Activated CD8-positive, alpha-beta memory T cell treated with anti-CD3 and anti-CD28 coated beads, Interleukin-2, amount 10 ng/mL, durations not matched to agents 7 days and 5 days (primary cell): ENCODE measurements around the gene TNP2. TPM values are rescaled to one million over a fixed set of nuclear protein-coding genes. Genes with fewer than 3 reads are reported as not detected.

Experiments
- ATAC-seq: fragments of 150-1000 bp; cut with Tn5 transposase; one replicate; pipeline ENCODE4 v1.10.0; 2021; ENCODE audit warnings: moderate library complexity
- CTCF ChIA-PET: fragments of 350-600 bp; sonication (Branson Sonifier 250); formaldehyde crosslinking; loops from one replicate; lab custom pipeline; 2021; ENCODE audit warnings: antibody characterized with exemption; lab: Charles Lee
- DNase-seq: peaks from one replicate; pipeline ENCODE4 v3.0.0-alpha.2; 2020
- H3K27ac Mint-ChIP-seq: one replicate; pipeline ENCODE4 v1.8.0; 2021; ENCODE audit warnings: mild to moderate bottlenecking, mixed read lengths
- H3K27me3 Mint-ChIP-seq: one replicate; pipeline ENCODE4 v1.8.0; 2021; ENCODE audit warnings: mixed read lengths
- H3K36me3 Mint-ChIP-seq: one replicate; pipeline ENCODE4 v1.8.0; 2021; ENCODE audit warnings: mild to moderate bottlenecking, mixed read lengths
- H3K4me1 Mint-ChIP-seq: one replicate; pipeline ENCODE4 v1.8.0; 2021; ENCODE audit warnings: mixed read lengths
- H3K4me3 Mint-ChIP-seq: one replicate; pipeline ENCODE4 v1.8.0; 2021; ENCODE audit warnings: mild to moderate bottlenecking, moderate library complexity, mixed read lengths
- H3K9me3 Mint-ChIP-seq: one replicate; pipeline ENCODE4 v1.8.0; 2022; ENCODE audit warnings: low read depth, mixed read lengths
- total RNA-seq, 2 experiments: library from RNA; stranded (reverse); gene quantifications; one replicate each; pipeline ENCODE4 v1.2.3, GENCODE V29; 2021

TNP2 gene
- total RNA-seq, 2 experiments from 2014 or later = not detected

- ATAC-seq = no peak
- Mint-ChIP-seq H3K4me3 (no peak overlapping the region), H3K4me1 (peaks cover 33% of the 10 kb centered on the region), H3K36me3 (peaks cover 2% of the 10 kb centered on the region), H3K9me3 (no peaks in the 10 kb centered on the region), H3K27me3 (no peaks in the 10 kb centered on the region), H3K27ac (no peak overlapping the region)
- no peak for DNase-seq
- CTCF ChIA-PET = interaction anchor here (1.3 kb wide), 1 partner anchor 9 kb away, joined by 4 read pairs; no protein-coding TSS in a partner anchor
These were observed 26.5 kb downstream of the TNP2 start for GRCh38 chr16:11242658-11243057.

DNA sequence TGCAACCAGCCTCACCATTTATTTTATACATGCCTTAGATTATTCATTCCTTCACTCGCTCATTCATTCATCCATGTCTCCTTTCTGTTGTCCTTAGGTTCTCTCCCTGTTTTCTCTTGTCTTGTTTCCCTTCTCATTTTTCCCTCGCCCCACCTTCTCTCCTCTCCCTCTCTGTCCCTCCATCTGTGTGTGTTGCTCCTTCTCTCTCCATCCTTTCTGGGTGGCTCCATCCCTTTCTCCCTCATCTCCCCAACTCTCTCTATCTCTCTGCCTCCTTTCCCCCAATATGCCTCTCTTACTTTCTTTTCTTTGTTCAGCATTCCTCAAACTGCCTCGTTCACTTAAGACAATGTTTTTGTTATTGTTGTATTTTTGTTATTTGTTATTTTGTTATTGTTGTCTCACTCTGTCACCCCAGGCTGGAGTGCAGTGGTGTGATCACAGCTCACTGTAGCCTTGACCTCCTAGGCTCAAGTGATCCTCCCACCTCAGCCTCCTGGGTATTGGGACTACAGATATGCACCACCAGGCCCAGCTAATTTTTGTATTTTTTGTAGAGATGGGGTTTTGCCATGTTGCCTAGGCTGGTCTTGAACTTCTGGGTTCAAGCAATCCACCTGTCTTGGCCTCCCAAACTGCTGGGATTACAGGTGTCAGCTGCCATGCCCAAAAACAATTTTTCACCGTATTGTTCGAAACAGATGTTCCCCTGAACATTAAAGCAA, 27.5 kb downstream of the TNP2 start:
- no peak for ATAC-seq
- DNase-seq = no peak
- no peaks in the 10 kb centered on the region for H3K36me3 Mint-ChIP-seq
- H3K27me3 Mint-ChIP-seq = no peaks in the 10 kb centered on the region
- H3K27ac Mint-ChIP-seq = no peak overlapping the region
- no peaks in the 10 kb centered on the region for H3K9me3 Mint-ChIP-seq
- no peak overlapping the region for H3K4me3 Mint-ChIP-seq
- CTCF ChIA-PET = interaction anchor here (1.1 to 2.0 kb wide), 7 partner anchors 8 to 258 kb away, joined by 3 to 12 read pairs (median 4); partner anchors contain the start of gene SOCS1
- peaks cover 30% of the 10 kb centered on the region for H3K4me1 Mint-ChIP-seq

DNA sequence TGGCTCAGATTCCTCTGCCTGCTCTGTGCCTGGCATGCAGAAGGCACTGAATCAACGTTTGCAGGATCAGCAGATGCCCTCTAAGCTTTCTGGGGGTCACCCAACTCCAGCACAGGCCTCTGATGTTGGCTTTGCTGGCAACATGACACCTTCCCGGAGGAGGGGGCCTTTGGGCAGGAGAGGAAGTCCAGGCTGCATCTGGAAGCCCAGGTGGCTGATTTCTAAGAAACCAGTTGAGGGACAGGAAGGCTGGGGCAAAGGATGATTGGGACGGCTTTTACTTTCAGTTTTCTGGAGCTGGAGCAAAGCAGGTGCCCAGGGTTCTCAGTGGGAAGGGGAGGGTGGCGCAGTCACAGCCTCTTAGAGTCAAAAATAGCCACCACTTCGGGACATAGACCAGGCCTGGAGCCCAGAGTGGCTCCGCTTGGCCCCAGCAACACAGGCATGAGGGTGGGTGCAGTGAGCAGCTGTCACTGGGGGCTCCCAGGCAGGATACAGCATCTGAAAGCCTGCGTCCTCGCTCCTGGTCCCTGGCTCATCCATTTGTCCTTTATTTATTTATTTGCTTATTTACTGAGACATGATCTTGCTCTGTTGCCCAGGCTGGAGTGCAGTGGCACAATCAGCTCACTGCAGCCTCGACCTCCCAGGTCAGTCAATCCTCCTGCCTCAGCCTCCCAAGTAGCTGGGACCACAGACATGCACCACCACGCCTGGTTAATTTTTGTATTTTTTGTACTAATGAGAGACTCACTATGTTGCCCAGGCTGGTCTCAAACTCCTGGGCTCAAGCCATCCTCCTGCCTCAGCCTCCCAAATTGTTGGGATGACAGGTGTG, 28.3 kb downstream of the TNP2 start:
- no peak overlapping the region for H3K27ac Mint-ChIP-seq
- ATAC-seq (peak; percentile 60), DNase-seq (peak; percentile 59)
- peaks cover 26% of the 10 kb centered on the region for H3K4me1 Mint-ChIP-seq
- CTCF ChIA-PET = interaction anchor here (1.1 to 2.0 kb wide), 7 partner anchors 8 to 257 kb away, joined by 3 to 12 read pairs (median 4); partner anchors contain the start of gene SOCS1
- H3K27me3 Mint-ChIP-seq = no peaks in the 10 kb centered on the region
- H3K9me3 Mint-ChIP-seq = no peaks in the 10 kb centered on the region
- H3K4me3 Mint-ChIP-seq = peak overlapping the region; percentile 11
- H3K36me3 Mint-ChIP-seq = no peaks in the 10 kb centered on the region

GRCh38 chr16:11239644-11240632, 29.2 kb downstream of the TNP2 start:
- no peak for DNase-seq
- Mint-ChIP-seq H3K36me3 (no peaks in the 10 kb centered on the region), H3K9me3 (no peaks in the 10 kb centered on the region), H3K4me1 (peaks cover 26% of the 10 kb centered on the region), H3K27me3 (no peaks in the 10 kb centered on the region), H3K4me3 (no peak overlapping the region), H3K27ac (no peak overlapping the region)
- ATAC-seq = no peak
- CTCF ChIA-PET = interaction anchor here (0.6 to 2.0 kb wide), 5 partner anchors 12 to 138 kb away, joined by 3 to 12 read pairs (median 4); partner anchors contain the start of gene SOCS1

DNA sequence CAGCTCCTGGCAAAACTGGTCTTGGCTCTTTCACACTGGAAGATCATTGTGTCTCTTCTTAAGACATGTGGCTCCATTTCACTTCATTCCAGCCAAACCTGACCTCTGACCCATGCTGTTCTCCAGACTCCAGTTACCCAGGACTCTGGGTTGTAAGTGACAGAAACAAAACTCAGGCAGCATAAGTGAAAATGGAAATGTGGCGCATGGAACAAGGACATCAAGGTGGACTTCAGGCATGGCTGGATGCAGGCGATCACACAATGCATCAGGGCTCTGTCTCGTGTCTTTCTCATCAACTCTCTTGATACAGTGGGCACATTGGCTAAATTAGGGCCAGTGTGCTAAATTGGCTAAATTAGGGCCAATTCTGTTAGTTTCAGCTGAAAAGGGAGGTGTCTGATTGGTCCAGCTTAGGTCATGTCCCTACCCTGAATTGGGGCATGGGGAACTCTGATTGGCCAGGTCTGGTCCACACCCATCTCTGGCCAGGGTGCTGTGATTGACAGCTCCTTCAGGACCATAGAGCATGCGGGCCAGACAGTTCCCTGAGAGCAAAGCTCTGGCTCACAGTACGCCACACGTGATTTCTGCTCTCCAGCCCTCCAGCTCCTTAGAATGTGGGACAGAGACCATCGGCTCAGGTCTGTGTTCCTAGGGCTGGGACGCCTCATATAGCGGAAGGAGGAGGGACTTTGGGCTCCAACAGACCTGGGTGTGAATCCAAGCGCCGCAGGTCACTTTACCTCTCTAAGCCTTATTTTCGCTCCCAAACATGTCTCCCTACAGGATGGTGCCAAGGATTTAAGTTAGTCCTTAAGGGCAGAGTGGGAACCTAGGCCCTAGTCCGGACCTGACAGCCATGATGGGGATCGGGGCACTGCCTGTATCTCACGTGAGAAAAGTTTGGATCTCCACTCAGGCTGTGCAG, 30.6 kb downstream of the TNP2 start:
- CTCF ChIA-PET = interaction anchor here (0.8 to 1.7 kb wide), 4 partner anchors 8 to 118 kb away, joined by 3 to 4 read pairs (median 3); no protein-coding TSS in a partner anchor
- no peaks in the 10 kb centered on the region for H3K36me3 Mint-ChIP-seq
- no peaks in the 10 kb centered on the region for H3K9me3 Mint-ChIP-seq

DNA sequence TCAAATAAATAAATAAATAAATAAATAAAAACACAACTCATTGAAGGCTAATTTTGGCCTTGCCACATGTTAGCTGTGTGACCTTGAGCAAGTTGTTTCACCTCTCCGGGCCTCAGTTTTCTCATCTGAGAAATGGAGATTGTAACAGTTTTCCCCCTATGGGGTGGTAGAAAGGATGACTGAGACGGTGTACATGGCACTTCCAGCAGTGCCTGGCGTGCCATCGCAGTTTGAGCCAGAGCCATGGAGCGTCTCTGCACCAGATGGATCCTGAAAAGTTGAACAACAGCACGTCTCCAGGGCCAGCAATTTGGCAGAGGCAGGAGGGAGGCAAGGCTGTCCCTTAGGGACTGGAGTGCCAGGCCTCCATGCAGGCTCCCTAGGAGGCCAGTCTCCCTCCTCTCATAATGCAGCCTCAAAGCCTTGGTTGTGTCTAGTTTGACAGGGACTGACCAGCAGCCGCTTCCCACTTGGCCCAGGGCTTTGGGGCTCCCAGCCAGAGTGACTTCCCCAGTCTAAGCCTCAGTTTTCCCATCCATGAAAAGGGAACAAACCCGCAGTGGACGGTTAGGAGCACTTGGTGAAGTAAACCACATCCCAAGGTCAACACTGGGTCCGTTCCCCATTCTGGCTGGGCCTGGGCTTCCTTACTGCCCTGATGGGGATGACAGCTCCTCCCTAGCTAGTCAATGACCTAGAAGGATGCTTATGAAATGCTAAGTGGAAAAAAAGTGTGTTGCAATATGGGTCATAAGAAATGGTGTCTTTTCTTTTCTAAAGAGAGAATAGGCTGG, 32.5 kb downstream of the TNP2 start:
- Mint-ChIP-seq H3K9me3 (no peaks in the 10 kb centered on the region), H3K36me3 (no peaks in the 10 kb centered on the region), H3K4me1 (peaks cover 54% of the 10 kb centered on the region), H3K27ac (peak overlapping the region; percentile 47), H3K4me3 (no peak overlapping the region), H3K27me3 (no peaks in the 10 kb centered on the region)
- CTCF ChIA-PET = interaction anchor here (0.7 to 4.7 kb wide), 7 partner anchors 9 to 75 kb away, joined by 3 to 30 read pairs (median 4); partner anchors contain the start of gene SOCS1
- ATAC-seq (no peak), DNase-seq (no peak)

More for the DNA sequence above, 30.6 kb downstream of the TNP2 start:
- H3K4me3 Mint-ChIP-seq = no peak overlapping the region
- H3K4me1 Mint-ChIP-seq = peaks cover 38% of the 10 kb centered on the region
- no peaks in the 10 kb centered on the region for H3K27me3 Mint-ChIP-seq
- DNase-seq = no peak
- peak overlapping the region; percentile 31 for H3K27ac Mint-ChIP-seq
- no peak for ATAC-seq

GRCh38 chr16:11235703-11235991, 33.5 kb downstream of the TNP2 start:
- Mint-ChIP-seq H3K27me3 (no peaks in the 10 kb centered on the region), H3K27ac (peak overlapping the region; percentile 82), H3K36me3 (no peaks in the 10 kb centered on the region), H3K4me1 (peaks cover 63% of the 10 kb centered on the region), H3K9me3 (no peaks in the 10 kb centered on the region), H3K4me3 (no peak overlapping the region)
- CTCF ChIA-PET = interaction anchor here (0.7 to 4.7 kb wide), 6 partner anchors 10 to 135 kb away, joined by 3 to 30 read pairs (median 4); partner anchors contain the start of gene SOCS1
- no peak for DNase-seq
- ATAC-seq = no peak

DNA sequence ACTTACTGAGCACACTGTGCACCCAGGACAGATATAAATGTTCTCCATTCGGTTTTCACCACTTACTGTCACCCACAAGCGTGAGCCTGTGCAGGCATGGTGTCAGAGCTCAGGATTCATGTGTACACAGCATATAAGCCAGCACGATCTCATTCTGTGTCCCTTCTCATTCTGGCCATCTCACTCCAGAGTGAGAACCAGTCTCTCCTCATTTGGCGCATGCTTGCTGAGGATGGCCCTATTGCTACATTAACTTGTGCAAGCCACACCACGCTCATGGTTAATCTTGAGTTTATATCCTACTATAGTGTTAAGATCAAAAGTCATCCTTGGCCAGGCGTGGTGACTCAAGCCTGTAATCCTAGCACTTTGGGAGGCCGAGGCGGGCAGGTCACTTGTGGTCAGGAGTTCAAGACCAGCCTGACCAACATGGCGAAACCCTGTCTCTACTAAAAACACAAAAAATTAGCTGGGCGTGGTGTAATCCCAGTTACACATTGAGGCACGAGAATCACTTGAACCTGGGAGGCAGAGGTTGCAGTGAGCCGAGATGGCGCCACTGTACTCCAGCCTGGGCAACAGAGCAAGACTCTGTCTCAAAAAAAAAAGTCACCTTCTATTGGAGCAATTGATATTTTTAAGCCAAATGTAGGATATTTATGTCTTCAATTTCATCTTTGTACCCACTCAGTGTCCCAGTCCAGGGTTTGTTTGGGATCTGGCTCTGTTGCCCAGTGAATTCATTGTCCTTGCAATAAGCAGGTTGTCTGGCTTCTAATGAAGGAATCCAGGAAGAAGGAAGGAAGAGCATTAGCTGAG, 34.0 kb downstream of the TNP2 start:
- ATAC-seq (no peak), DNase-seq (peak; percentile 53)
- CTCF ChIA-PET = interaction anchor here (1.0 to 4.7 kb wide), 9 partner anchors 10 to 476 kb away, joined by 3 to 30 read pairs (median 4); partner anchors contain the start of gene SOCS1
- Mint-ChIP-seq H3K36me3 (no peaks in the 10 kb centered on the region), H3K9me3 (no peaks in the 10 kb centered on the region), H3K27ac (peak overlapping the region; percentile 82), H3K27me3 (no peaks in the 10 kb centered on the region), H3K4me1 (peaks cover 64% of the 10 kb centered on the region), H3K4me3 (peak overlapping the region; percentile 1)

DNA sequence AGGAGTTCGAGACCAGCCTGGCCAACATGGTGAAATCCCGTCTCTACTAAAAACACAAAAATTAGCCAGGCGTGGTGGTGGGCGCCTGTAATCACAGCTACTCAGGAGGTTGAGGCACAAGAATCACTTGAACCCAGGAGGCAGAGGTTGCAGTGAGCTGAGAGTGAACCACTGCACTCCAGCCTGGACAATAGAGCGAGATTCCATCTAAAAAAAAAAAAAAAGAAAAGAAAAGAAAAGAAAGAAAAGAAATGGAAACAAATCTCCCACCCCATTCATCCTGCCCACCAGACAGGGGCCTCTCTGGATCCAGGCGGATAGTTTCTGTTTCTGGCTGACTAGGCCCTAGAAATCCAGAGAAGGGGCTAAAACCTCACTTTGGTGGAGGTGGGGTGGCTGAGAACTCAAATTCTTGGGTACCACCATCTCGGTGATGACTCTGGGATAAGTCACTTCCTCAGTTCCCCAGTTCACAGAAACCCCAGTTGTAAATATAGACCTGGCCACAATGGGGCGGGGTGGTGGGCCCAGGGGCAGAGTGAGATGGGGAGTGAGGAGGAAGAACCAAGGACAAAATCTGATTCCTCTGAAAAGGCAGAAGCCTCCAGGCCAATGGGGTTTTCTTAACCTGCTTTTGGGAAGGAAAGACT, 35.3 kb downstream of the TNP2 start:
- no peaks in the 10 kb centered on the region for H3K27me3 Mint-ChIP-seq
- H3K36me3 Mint-ChIP-seq = no peaks in the 10 kb centered on the region
- ATAC-seq (peak; percentile 41), DNase-seq (peak; percentile 92)
- peak overlapping the region; percentile 63 for H3K4me3 Mint-ChIP-seq
- peak overlapping the region; percentile 96 for H3K27ac Mint-ChIP-seq
- CTCF ChIA-PET = interaction anchor here (0.9 to 4.7 kb wide), 16 partner anchors 8 to 280 kb away, joined by 3 to 30 read pairs (median 5); partner anchors contain the start of gene SOCS1
- H3K4me1 Mint-ChIP-seq = peaks cover 77% of the 10 kb centered on the region
- no peaks in the 10 kb centered on the region for H3K9me3 Mint-ChIP-seq
